SH-SY5Y (cell line): ENCODE data around the gene MTUS2.

Source experiments
- GATA2 ChIP-seq: IDR thresholded peaks from 2 replicates; pipeline ENCODE4 v1.6.1; 2011; ENCODE audit warnings: mild to moderate bottlenecking, low read depth, low read length
- GATA3 ChIP-seq: IDR thresholded peaks from 2 replicates; pipeline ENCODE4 v1.6.1; 2011; ENCODE audit warnings: low read depth, mild to moderate bottlenecking, low read length, moderate library complexity

DNA sequence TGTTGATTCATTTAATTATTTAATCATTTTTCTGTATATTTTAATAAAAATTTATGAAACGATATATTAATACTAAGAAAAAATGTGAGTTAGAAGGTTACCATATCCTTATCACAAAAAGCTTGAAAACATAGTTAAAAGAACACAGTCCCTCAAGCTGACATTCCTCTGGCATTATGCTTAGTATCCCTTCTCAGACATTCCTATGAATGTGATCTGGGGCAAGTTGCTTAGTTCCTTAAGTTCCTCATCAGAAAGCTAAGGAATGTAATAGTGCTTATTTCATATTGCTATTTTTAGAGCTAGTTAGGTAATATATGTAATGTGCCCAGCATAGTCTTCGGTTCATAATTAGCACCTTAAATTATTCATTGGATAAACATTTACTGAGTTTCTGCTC, 122.8 kb downstream of the MTUS2 start:
- TF ChIP-seq GATA3 (no peak), GATA2 (no peak)
